OCI-LY1 (cell line): ENCODE data around the gene GAGE10.

Experiments
- H2AFZ ChIP-seq: fragments of 200-600 bp; sonication (generic), shearing (Covaris generic); 2 replicates; pipeline ENCODE4 v1.6.0; 2014; ENCODE audit warnings: antibody characterized with exemption, mild to moderate bottlenecking, low read length
- H3F3A ChIP-seq: fragments of 200-600 bp; sonication (generic), shearing (Covaris generic); 2 replicates; pipeline ENCODE4 v1.6.0; 2014; ENCODE audit warnings: mild to moderate bottlenecking, antibody characterized with exemption, low read length, moderate library complexity; ENCODE audit not compliant: insufficient read depth
- H3K27ac ChIP-seq: fragments of 200-600 bp; sonication (generic); 2 replicates; pipeline ENCODE4 v1.5.1; 2014; ENCODE audit warnings: low read length, mixed run types, mild to moderate bottlenecking, low read depth; ENCODE audit not compliant: poor library complexity, severe bottlenecking
- H3K27me3 ChIP-seq: fragments of 200-600 bp; sonication (generic); 2 replicates; pipeline ENCODE4 v1.6.0; 2014; ENCODE audit warnings: antibody characterized with exemption, mild to moderate bottlenecking, low read length, moderate library complexity; ENCODE audit not compliant: insufficient read depth
- H3K36me3 ChIP-seq: fragments of 200-600 bp; sonication (generic); 2 replicates; pipeline ENCODE4 v1.6.1; 2014; ENCODE audit warnings: mild to moderate bottlenecking, antibody characterized with exemption, low read length, moderate library complexity, mixed read lengths; ENCODE audit not compliant: insufficient read depth
- H3K4me1 ChIP-seq: fragments of 200-600 bp; sonication (generic); 2 replicates; pipeline ENCODE4 v1.5.1; 2014; ENCODE audit warnings: mild to moderate bottlenecking, low read length, moderate library complexity; ENCODE audit not compliant: insufficient read depth, severe bottlenecking
- H3K4me2 ChIP-seq: fragments of 200-600 bp; sonication (generic), shearing (Covaris generic); 2 replicates; pipeline ENCODE4 v1.6.1; 2014; ENCODE audit warnings: low read length
- H3K4me3 ChIP-seq: fragments of 200-600 bp; sonication (generic); 2 replicates; pipeline ENCODE4 v1.5.1; 2014; ENCODE audit warnings: low read length, low read depth, mild to moderate bottlenecking, mixed read lengths; ENCODE audit not compliant: poor library complexity, severe bottlenecking
- H3K79me2 ChIP-seq: fragments of 200-600 bp; shearing (Covaris generic); 2 replicates; pipeline ENCODE4 v1.6.1; 2016; ENCODE audit warnings: mixed run types, low read length, mixed read lengths; ENCODE audit not compliant: insufficient read depth
- H3K9ac ChIP-seq: fragments of 200-600 bp; sonication (generic), shearing (Covaris generic); 2 replicates; pipeline ENCODE4 v1.6.1; 2014; ENCODE audit warnings: mild to moderate bottlenecking, low read length, mixed read lengths
- H3K9me2 ChIP-seq: fragments of 200-600 bp; sonication (generic), shearing (Covaris generic); 2 replicates; pipeline ENCODE4 v1.6.1; 2014; ENCODE audit warnings: low read depth, mild to moderate bottlenecking, low read length, mixed read lengths
- H3K9me3 ChIP-seq: fragments of 200-600 bp; shearing (Covaris generic); 2 replicates; pipeline ENCODE4 v1.6.1; 2014; ENCODE audit warnings: low read length, mixed read lengths
- H4K20me1 ChIP-seq: fragments of 200-600 bp; sonication (generic), shearing (Covaris generic); 2 replicates; pipeline ENCODE4 v1.6.0; 2016; ENCODE audit warnings: mild to moderate bottlenecking, low read length; ENCODE audit not compliant: insufficient read depth
- CTCF ChIP-seq: fragments of 200-600 bp; sonication (generic), shearing (Covaris generic); IDR thresholded peaks from 2 replicates; pipeline ENCODE4 v1.5.1; 2017; ENCODE audit warnings: mild to moderate bottlenecking, antibody characterized with exemption, low read length, moderate library complexity, mixed read lengths
- EZH2 ChIP-seq: fragments of 200-600 bp; sonication (generic), shearing (Covaris generic); IDR thresholded peaks from 2 replicates; pipeline ENCODE4 v1.8.0; 2017; ENCODE audit warnings: borderline replicate concordance, mixed run types, mild to moderate bottlenecking, antibody characterized with exemption, low read length, moderate library complexity, mixed read lengths

The GAGE10 gene

GRCh38 chrX:49276207-49276606 lies 27.2 kb upstream of the GAGE10 start:
- Histone ChIP-seq H3K9ac (no peak overlapping the region), H3K9me3 (no peaks in the 10 kb centered on the region), H3K27me3 (no peaks in the 10 kb centered on the region), H3K79me2 (peaks cover 7% of the 10 kb centered on the region), H3K4me3 (no peak overlapping the region), H3K36me3 (no peaks in the 10 kb centered on the region; the same call in 1 of the 2 replicates), H3K4me1 (peaks cover 19% of the 10 kb centered on the region), H4K20me1 (no peaks in the 10 kb centered on the region), H3F3A (no peaks in the 10 kb centered on the region), H3K27ac (no peak overlapping the region), H2AFZ (no peak overlapping the region), H3K9me2 (no peaks in the 10 kb centered on the region), H3K4me2 (no peak overlapping the region)
- TF ChIP-seq EZH2 = no peak
- TF ChIP-seq CTCF = no peak

- Histone ChIP-seq H3K9me3 (no peaks in the 10 kb centered on the region), H3K9ac (no peak overlapping the region), H3K4me2 (no peak overlapping the region), H3K4me3 (no peak overlapping the region), H3K9me2 (no peaks in the 10 kb centered on the region), H3K4me1 (peaks cover 12% of the 10 kb centered on the region), H3F3A (no peaks in the 10 kb centered on the region), H3K79me2 (peaks cover under 1% of the 10 kb centered on the region; the same call in 1 of the 2 replicates), H3K36me3 (no peaks in the 10 kb centered on the region; the same call in 1 of the 2 replicates), H3K27me3 (no peaks in the 10 kb centered on the region), H4K20me1 (no peaks in the 10 kb centered on the region), H3K27ac (no peak overlapping the region), H2AFZ (no peak overlapping the region)
- TF ChIP-seq CTCF (no peak), EZH2 (no peak)
Measured at GRCh38 chrX:49276671-49277534, 26.5 kb upstream of the GAGE10 start.

GRCh38 chrX:49277535-49277830 lies 26.0 kb upstream of the GAGE10 start:
- Histone ChIP-seq H3K27ac (no peak overlapping the region), H2AFZ (no peak overlapping the region), H3K36me3 (no peaks in the 10 kb centered on the region; the same call in 1 of the 2 replicates), H3K9ac (no peak overlapping the region), H4K20me1 (no peaks in the 10 kb centered on the region), H3K4me1 (peaks cover 6% of the 10 kb centered on the region), H3K9me2 (no peaks in the 10 kb centered on the region), H3K4me3 (no peak overlapping the region), H3K79me2 (no peaks in the 10 kb centered on the region), H3K9me3 (no peaks in the 10 kb centered on the region), H3F3A (no peaks in the 10 kb centered on the region), H3K27me3 (no peaks in the 10 kb centered on the region), H3K4me2 (no peak overlapping the region)
- no peak for TF ChIP-seq CTCF
- TF ChIP-seq EZH2 = no peak
